HG02938 (cell line): ENCODE data around the gene LEUTX.
"Not testable (repeated sequence)": the region's sequence is repeated elsewhere in the genome, so short reads cannot be mapped to it uniquely, and the experiment has no call there.

Source experiments
- ATAC-seq: cut with Tn5 transposase; IDR thresholded peaks from one replicate; pipeline ENCODE4 v1.9.1; 2021; ENCODE audit warnings: mild to moderate bottlenecking, moderate library complexity; ENCODE audit not compliant: unreplicated experiment

Gene LEUTX

GRCh38 chr19:39768786-39769185 lies 9.9 kb upstream of the LEUTX start:
- no peak for ATAC-seq

DNA sequence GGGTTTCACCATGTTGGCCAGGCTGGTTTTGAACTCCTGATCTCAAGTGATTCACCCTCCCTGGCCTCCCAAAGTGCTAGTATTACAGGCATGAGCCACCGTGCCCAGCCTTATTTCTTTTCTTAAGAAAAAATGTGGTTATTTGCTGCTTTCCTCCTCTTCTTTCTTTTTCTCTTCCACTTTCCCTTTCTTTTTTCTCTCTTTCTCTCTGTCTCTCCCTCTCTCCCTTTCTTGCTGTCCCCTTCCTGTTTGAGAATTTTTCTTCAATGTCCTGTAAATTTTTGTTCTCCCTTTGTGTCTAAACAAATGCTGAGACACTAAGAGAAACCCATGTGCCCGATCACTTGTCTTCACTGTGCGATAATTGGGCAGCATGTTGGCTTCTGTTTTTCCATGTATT lies 2.2 kb downstream of the LEUTX start:
- no peak for ATAC-seq

DNA sequence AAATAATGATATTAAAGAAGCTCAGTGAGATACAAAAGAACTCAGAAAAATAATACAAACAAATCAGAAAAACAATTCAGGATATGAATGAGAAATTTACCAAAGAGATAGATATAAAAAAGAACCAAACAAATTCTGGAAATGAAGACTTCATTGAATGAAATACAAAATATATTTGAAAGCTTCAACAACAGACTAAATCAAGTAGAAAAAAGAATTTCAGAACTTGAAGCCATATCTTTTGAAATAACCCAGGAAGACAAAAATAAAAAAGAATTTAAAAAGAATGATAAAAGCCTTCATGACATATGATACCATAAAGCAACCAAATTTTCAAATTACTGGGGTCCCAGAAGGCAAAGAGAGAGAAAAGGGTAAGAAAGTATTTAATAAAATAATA lies 9.6 kb downstream of the LEUTX start:
- ATAC-seq = no peak

- peak; percentile 62 for ATAC-seq
These were observed 14.4 kb downstream of the LEUTX start for GRCh38 chr19:39792999-39793546.

GRCh38 chr19:39795001-39795400 lies 16.3 kb downstream of the LEUTX start:
- no peak for ATAC-seq

DNA sequence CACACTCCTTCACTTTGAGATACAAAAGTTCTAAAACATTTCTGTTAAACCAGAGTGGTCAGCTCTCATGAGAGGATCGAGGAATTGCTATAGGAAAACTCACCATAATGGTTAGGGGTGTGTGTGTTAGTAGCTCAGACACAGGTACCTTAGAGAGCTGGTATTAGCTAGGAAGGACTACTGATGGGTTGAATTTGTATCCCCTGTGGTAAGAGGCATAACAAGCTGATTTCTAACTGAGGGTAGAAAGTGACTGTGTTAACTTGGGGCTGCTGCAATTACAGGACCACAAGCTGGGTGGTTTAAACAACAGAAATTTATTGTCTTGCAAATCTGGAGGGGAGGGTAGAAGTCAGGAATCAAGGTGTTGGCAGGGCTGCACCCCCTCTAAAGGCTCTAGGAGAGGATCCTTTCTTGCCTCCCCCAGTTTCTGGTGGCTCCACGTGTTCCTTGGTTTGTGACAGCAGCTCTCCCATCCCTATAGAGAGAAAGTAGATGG lies 17.4 kb downstream of the LEUTX start:
- no peak for ATAC-seq

DNA sequence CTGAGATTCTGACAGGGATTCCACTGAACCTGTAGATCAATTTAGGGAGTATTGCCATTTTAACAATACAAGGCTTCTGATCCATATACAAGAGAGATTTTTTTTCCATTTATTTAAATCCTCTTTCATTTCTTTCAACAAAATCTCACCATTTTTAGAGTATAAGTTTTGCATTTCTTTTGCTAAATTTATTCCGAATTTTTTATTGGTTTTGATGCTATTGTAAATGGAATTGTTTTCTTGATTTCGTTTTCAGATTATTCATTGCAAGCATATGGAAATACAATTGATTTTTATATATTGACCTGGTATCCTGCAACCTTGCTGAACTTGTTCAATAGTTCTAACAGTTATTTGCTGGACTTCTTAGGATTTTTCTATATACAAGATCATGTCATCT lies 18.4 kb downstream of the LEUTX start:
- no peak for ATAC-seq

DNA sequence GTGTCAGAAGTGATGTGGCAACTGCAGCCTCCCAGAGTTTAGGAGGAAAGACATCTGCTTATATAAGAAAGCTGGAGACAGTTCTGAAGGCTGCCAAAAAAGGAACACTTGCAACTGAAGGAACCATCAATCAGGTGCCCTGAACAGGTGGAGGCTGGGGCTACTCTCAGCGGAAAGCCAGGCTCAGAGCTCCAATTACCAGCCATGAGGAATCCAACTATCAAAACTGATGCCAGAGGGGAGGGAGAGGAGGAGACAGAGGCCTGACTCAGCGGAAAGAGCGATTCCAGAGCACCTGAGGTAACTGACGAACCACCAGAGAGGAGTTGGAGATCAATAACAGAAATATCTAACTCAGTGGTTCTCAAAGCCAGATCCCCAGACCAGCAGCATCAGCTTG lies 24.3 kb downstream of the LEUTX start:
- no peak for ATAC-seq

GRCh38 chr19:39805104-39805503 lies 26.4 kb downstream of the LEUTX start:
- ATAC-seq = no peak

GRCh38 chr19:39807846-39808364 lies 29.3 kb downstream of the LEUTX start:
- no peak for ATAC-seq

- ATAC-seq = not testable (repeated sequence)
These were observed 30.0 kb downstream of the LEUTX start for GRCh38 chr19:39808688-39809087.

DNA sequence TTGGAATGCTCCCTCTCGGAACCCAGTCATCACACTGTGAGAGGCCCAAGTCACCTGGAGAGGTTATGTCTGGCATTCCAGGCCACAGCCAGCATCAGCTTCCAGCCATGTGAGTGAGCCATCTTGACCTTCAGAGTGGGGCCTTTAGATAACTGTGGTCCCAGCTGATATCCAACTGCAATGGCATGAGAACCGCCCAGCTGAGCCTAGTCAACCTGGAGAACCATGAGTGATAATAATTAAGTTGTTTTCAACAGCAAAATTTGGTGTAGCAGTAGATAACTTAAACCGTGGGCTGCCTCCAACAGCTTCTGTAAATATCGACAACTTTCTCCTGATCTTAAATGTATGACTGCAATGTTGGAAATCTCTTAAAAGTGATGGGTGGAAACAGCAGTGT lies 30.7 kb downstream of the LEUTX start:
- ATAC-seq = no peak

DNA sequence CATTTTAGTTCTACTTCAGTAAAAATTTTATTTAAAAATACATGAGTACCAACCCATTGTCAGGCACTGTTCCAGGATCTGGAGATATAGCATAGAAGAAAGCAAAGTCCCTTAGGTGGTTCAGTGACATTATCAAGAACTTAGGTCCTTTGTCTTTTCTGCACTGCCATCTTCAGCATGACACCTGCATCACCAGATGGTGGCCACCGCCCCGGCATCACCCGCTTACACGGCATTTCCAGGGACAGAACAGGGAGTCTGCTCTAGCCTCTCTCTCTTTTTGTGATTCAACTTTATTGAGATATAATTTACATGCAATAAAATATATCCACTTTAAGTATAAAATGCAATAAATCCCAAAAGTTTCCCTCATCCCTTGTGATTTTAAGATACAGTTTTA lies 31.8 kb downstream of the LEUTX start:
- no peak for ATAC-seq

- ATAC-seq = no peak
These were observed 32.4 kb downstream of the LEUTX start for GRCh38 chr19:39811064-39811463.

- ATAC-seq = no peak
These were observed 34.8 kb downstream of the LEUTX start for GRCh38 chr19:39813264-39813993.

DNA sequence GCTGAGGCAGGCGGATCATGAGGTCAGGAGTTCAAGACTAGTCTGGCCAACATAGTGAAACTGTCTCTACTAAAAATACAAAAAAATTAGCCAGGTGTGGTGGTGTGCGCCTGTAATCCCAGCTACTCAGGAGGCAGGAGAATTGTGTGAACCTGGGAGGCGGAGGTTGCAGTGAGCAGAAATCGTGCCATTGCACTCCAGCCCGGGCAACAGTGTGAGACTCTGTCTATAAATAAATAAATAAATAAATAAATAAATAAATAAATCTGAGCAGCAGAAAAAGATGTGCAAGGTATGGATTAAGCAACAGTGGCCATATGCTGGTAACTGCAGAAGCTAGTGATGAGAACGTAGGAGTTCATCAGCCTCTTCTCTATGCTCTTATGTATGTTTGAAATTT lies 35.5 kb downstream of the LEUTX start:
- not testable (repeated sequence) for ATAC-seq

- ATAC-seq = no peak
These were observed 35.9 kb downstream of the LEUTX start for GRCh38 chr19:39814595-39814994.

- ATAC-seq = no peak
These were observed 37.8 kb downstream of the LEUTX start for GRCh38 chr19:39816287-39817048.

GRCh38 chr19:39817888-39818561 lies 39.4 kb downstream of the LEUTX start:
- no peak for ATAC-seq

GRCh38 chr19:39818626-39819097 lies 40.0 kb downstream of the LEUTX start:
- ATAC-seq = no peak

DNA sequence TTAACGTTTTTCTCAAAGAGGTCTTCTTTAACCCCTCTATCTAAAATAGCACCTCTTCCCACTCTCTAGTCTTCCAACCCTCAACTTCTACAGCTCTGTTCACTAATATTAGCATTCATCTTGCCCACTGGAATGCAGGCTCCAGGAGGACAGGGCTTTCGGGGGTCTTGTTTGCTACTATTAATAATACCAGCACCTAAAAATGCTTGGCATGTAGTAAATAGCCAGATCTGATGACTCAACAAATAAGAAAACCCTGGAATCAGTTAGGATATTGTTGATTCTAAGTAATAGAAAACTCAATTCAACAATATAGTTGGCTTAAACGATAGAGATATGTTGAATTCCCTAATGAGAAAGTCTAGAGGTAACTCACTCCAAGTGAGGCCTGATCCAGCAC lies 41.1 kb downstream of the LEUTX start:
- ATAC-seq = no peak
